ENCODE measurements around the gene ACTN4. TPM values are rescaled to one million over a fixed set of nuclear protein-coding genes. Genes with fewer than 3 reads are reported as not detected.

Gene ACTN4
- total and polyA plus RNA-seq, 2 of the 4 experiments (the other 2 are of a cell fraction) = 541 to 659 TPM

DNA sequence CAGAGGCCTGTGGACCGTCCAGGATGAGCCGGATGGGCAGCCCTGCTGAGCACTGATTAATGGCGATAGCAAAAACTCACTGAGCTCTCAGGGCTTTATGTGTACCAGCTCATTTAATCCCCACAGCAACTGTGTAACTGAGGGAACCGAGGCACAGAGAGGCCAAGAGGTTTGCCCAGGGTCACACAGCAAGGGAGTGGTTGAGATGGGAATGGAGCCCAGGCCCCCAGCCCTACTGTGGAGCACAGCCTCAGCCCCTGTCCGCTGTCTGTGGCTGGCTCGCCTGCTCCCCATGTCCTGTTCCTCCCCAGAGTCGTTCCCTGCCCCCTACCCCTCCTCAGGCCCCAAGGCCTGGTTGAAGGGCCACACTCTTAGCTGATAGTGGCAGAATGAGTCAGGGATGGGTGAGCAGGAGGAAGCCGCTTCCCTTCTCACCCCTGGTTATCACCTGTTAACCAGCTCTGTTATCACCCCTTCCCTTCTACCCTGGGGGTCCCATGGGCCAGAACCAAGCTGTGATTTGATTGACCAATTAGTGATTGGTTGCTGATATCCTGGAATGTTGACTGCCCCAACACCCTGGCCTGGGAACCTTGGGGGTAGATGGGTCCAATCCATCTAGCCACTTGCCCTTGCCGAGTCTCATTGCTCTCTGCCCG lies 75.6 kb downstream of the ACTN4 start:
- H2BK120ac ChIP-seq (ENCODE audit: low read depth, low read length) = no peak overlapping the region
- H2BK15ac ChIP-seq (ENCODE audit: low read depth, low read length) = no peak overlapping the region
- H3K9me3 ChIP-seq (ENCODE audit: control insufficient read depth, insufficient read depth, low read length) = no peaks in the 10 kb centered on the region
- no peak overlapping the region for H3K4me3 ChIP-seq (ENCODE audit: insufficient read depth, low read depth, low read length)
- no peak overlapping the region for H3K18ac ChIP-seq (ENCODE audit: low read depth, low read length)
- no TSS peak for BruUV-seq (replicated peaks)
- H3K79me1 ChIP-seq (ENCODE audit: low read depth in 1 of 2, low read length in 2 of 2) = peaks cover 40 to 74% of the 10 kb centered on the region in 2 experiments
- no peak overlapping the region for H2BK20ac ChIP-seq (ENCODE audit: low read depth, low read length)
- H3K9me1 ChIP-seq (ENCODE audit: insufficient read depth, low read length) = peaks cover 9% of the 10 kb centered on the region; the same call in 1 of the 2 replicates
- peaks cover 44% of the 10 kb centered on the region for H4K20me1 ChIP-seq (ENCODE audit: insufficient read depth, low read length)
- no peak overlapping the region for H4K8ac ChIP-seq (ENCODE audit: low read depth in 2 of 2, low read length in 2 of 2)
- H4K5ac ChIP-seq (ENCODE audit: low read depth, low read length) = no peak overlapping the region
- ChIA-PET CTCF (no interaction called here), POLR2A (ENCODE audit: unreplicated experiment) (interaction anchor here (0.6 kb wide), 1 partner anchor 68 kb away, joined by 10 read pairs; no protein-coding TSS in a partner anchor)
- dilution Hi-C loops (cut with HindIII; ENCODE audit: low sequenced_read_pairs, unreplicated experiment) (no loop called here), in situ Hi-C loops (cut with MboI; ENCODE audit: low sequenced_read_pairs) (no loop called here), intact Hi-C loops (cut with micrococcal nuclease) (no loop called here)
- DNase-seq = no peak
- no peak overlapping the region for H2AFZ ChIP-seq (replicated peaks; ENCODE audit: low read length, poor library complexity)
- ATAC-seq (ENCODE audit: low read depth) = no peak
- H3K36me3 ChIP-seq (ENCODE audit: control insufficient read depth, insufficient read depth, low read length) = peaks cover 96% of the 10 kb centered on the region
- H3K4me2 ChIP-seq (ENCODE audit: low read depth, low read length) = no peak overlapping the region
- H2BK5ac ChIP-seq (ENCODE audit: low read depth, low read length, poor library complexity, severe bottlenecking) = no peak overlapping the region
- no peak overlapping the region for H3K27ac ChIP-seq (ENCODE audit: insufficient read depth, low read length)
- H3K4ac ChIP-seq (ENCODE audit: low read depth, low read length) = no peak overlapping the region
- H2AK9ac ChIP-seq (replicated peaks; ENCODE audit: low read depth, low read length, poor library complexity) = no peak overlapping the region
- H2AK5ac ChIP-seq (ENCODE audit: low read depth, low read length) = no peak overlapping the region
- TF ChIP-seq SMC3 (IDR thresholded peaks at IDR 0.05; ENCODE audit: low read depth, low read length) (no peak), NFE2L2 (IDR thresholded peaks at IDR 0.05; ENCODE audit: low read depth, low read length) (no peak), RFX5 (IDR thresholded peaks at IDR 0.05; ENCODE audit: low read depth, low read length) (no peak), CHD1 (IDR thresholded peaks at IDR 0.05; ENCODE audit: low read depth, low read length) (no peak)
- no peak overlapping the region for H3K9ac ChIP-seq (ENCODE audit: low read depth, low read length)
- no peak overlapping the region for H3K23ac ChIP-seq (ENCODE audit: low read depth, low read length)
- no peaks in the 10 kb centered on the region for H3K27me3 ChIP-seq (ENCODE audit: control insufficient read depth, insufficient read depth, low read length)
- WGBS, 2 experiments (ENCODE audit: extremely low coverage in 2 of 2, insufficient read length in 1 of 2) = 87% methylated on average over 3 of the region's 10 CpGs; no CpG with 5 or more reads in 1 of the 2 experiments
- H4K91ac ChIP-seq (ENCODE audit: insufficient read depth, low read depth, low read length) = no peak overlapping the region
- peaks cover 8% of the 10 kb centered on the region; the same call in 1 of the 2 replicates for H3K4me1 ChIP-seq (ENCODE audit: control insufficient read depth, insufficient read depth, low read length)
- H3K56ac ChIP-seq (ENCODE audit: extremely low read depth, insufficient read depth, low read length) = no peak overlapping the region
- no peak overlapping the region for H3K14ac ChIP-seq (replicated peaks; ENCODE audit: low read depth, low read length)

Data from IMR-90 (cell line).